ENCODE data around the gene SNRNP25.

GRCh38 chr16:62968-63391 lies 9.4 kb downstream of the SNRNP25 start:
- TF ChIP-seq TAF1 (IDR thresholded peaks at IDR 0.05; ENCODE audit: borderline replicate concordance, insufficient read depth, low read length): no peak
- TF ChIP-seq POLR2AphosphoS5 (IDR thresholded peaks at IDR 0.05; ENCODE audit: low read depth, low read length): no peak
- TF ChIP-seq, protein P1, sequence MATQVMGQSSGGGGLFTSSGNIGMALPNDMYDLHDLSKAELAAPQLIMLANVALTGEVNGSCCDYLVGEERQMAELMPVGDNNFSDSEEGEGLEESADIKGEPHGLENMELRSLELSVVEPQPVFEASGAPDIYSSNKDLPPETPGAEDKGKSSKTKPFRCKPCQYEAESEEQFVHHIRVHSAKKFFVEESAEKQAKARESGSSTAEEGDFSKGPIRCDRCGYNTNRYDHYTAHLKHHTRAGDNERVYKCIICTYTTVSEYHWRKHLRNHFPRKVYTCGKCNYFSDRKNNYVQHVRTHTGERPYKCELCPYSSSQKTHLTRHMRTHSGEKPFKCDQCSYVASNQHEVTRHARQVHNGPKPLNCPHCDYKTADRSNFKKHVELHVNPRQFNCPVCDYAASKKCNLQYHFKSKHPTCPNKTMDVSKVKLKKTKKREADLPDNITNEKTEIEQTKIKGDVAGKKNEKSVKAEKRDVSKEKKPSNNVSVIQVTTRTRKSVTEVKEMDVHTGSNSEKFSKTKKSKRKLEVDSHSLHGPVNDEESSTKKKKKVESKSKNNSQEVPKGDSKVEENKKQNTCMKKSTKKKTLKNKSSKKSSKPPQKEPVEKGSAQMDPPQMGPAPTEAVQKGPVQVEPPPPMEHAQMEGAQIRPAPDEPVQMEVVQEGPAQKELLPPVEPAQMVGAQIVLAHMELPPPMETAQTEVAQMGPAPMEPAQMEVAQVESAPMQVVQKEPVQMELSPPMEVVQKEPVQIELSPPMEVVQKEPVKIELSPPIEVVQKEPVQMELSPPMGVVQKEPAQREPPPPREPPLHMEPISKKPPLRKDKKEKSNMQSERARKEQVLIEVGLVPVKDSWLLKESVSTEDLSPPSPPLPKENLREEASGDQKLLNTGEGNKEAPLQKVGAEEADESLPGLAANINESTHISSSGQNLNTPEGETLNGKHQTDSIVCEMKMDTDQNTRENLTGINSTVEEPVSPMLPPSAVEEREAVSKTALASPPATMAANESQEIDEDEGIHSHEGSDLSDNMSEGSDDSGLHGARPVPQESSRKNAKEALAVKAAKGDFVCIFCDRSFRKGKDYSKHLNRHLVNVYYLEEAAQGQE (IDR thresholded peaks at IDR 0.05; ENCODE audit: insufficient read depth in 1 of 2, low read depth in 2 of 2, low read length in 2 of 2): no peak
- no peak for TF ChIP-seq FOXP2 (optimal IDR thresholded peaks at IDR 0.05; ENCODE audit: borderline replicate concordance, extremely low read depth, extremely low read length, insufficient read depth)
- no peak for TF ChIP-seq SIN3A (IDR thresholded peaks at IDR 0.05; ENCODE audit: borderline replicate concordance, insufficient read depth, low read length)
